BE2C (cell line): Measurements from ENCODE around the gene COL19A1.

Experiments used
- DNase-seq: peaks from one replicate; pipeline ENCODE4 v3.0.0-alpha.2; 2020
- H3K27me3 ChIP-seq: fragments of 250-450 bp; sonication (Bioruptor Pico); 2 replicates; pipeline ENCODE4 v1.5.1; 2020; ENCODE audit warnings: mild to moderate bottlenecking
- H3K36me3 ChIP-seq: fragments of 250-450 bp; sonication (Bioruptor Pico); 2 replicates; pipeline ENCODE4 v1.5.1; 2020; ENCODE audit warnings: mild to moderate bottlenecking
- H3K4me1 ChIP-seq: fragments of 250-450 bp; sonication (Bioruptor Pico); 2 replicates; pipeline ENCODE4 v1.5.1; 2020
- H3K4me3 ChIP-seq: 2 replicates; pipeline ENCODE4 v1.5.1; 2011; ENCODE audit warnings: low read depth, low read length
- H3K9me3 ChIP-seq: fragments of 250-450 bp; sonication (Bioruptor Pico); 2 replicates; pipeline ENCODE4 v1.5.1; 2020
- CTCF ChIP-seq: IDR thresholded peaks from 2 replicates; pipeline ENCODE4 v1.5.1; 2012; ENCODE audit warnings: mild to moderate bottlenecking, low read depth, low read length

The COL19A1 gene

GRCh38 chr6:70151616-70152015 is 285.3 kb downstream of the COL19A1 start:
- no peak for DNase-seq
- no peak overlapping the region for H3K4me3 ChIP-seq
- H3K4me1 ChIP-seq, result peaks cover 12% of the 10 kb centered on the region
- H3K36me3 ChIP-seq, result no peaks in the 10 kb centered on the region
- H3K27me3 ChIP-seq, result no peaks in the 10 kb centered on the region
- no peaks in the 10 kb centered on the region for H3K9me3 ChIP-seq
- no peak for TF ChIP-seq CTCF

GRCh38 chr6:70152786-70153185 is 286.4 kb downstream of the COL19A1 start:
- H3K4me1 ChIP-seq, result peaks cover 12% of the 10 kb centered on the region
- H3K4me3 ChIP-seq, result peak overlapping the region; percentile 7; the same call in 1 of the 2 replicates
- peak; percentile 61 for DNase-seq
- no peaks in the 10 kb centered on the region for H3K9me3 ChIP-seq
- no peaks in the 10 kb centered on the region for H3K27me3 ChIP-seq
- no peaks in the 10 kb centered on the region for H3K36me3 ChIP-seq
- TF ChIP-seq CTCF, result no peak

- Histone ChIP-seq H3K4me3 (no peak overlapping the region), H3K27me3 (no peaks in the 10 kb centered on the region), H3K9me3 (no peaks in the 10 kb centered on the region), H3K36me3 (no peaks in the 10 kb centered on the region), H3K4me1 (0 out of 2 replicates have a peak, but pooled peaks cover under 1% of the 10 kb centered on the region)
- TF ChIP-seq CTCF, result no peak
- DNase-seq, result no peak
These were observed 290.7 kb downstream of the COL19A1 start for GRCh38 chr6:70157086-70157485.

GRCh38 chr6:70160276-70160675 is 293.9 kb downstream of the COL19A1 start:
- Histone ChIP-seq H3K4me3 (no peak overlapping the region), H3K4me1 (no peaks in the 10 kb centered on the region), H3K27me3 (no peaks in the 10 kb centered on the region), H3K36me3 (no peaks in the 10 kb centered on the region), H3K9me3 (no peaks in the 10 kb centered on the region)
- no peak for DNase-seq
- no peak for TF ChIP-seq CTCF

GRCh38 chr6:70162972-70163371 is 296.6 kb downstream of the COL19A1 start:
- 0 out of 2 replicates have a peak, but pooled peaks cover 2% of the 10 kb centered on the region for H3K4me1 ChIP-seq
- DNase-seq, result no peak
- no peaks in the 10 kb centered on the region for H3K27me3 ChIP-seq
- no peak for TF ChIP-seq CTCF
- H3K4me3 ChIP-seq, result no peak overlapping the region
- no peaks in the 10 kb centered on the region for H3K9me3 ChIP-seq
- H3K36me3 ChIP-seq, result no peaks in the 10 kb centered on the region

- H3K27me3 ChIP-seq, result no peaks in the 10 kb centered on the region
- no peaks in the 10 kb centered on the region for H3K36me3 ChIP-seq
- no peak overlapping the region for H3K4me3 ChIP-seq
- DNase-seq, result no peak
- no peak for TF ChIP-seq CTCF
- no peaks in the 10 kb centered on the region for H3K9me3 ChIP-seq
- H3K4me1 ChIP-seq, result 0 out of 2 replicates have a peak, but pooled peaks cover 2% of the 10 kb centered on the region
These were observed 297.4 kb downstream of the COL19A1 start for GRCh38 chr6:70163795-70164194.
